NCI-H748 (cell line): Measurements from ENCODE around the gene NPPA.
"Not testable (repeated sequence)": the region's sequence is repeated elsewhere in the genome, so short reads cannot be mapped to it uniquely, and the experiment has no call there.

ENCODE experiments used
- DNase-seq: peaks from one replicate; lab custom pipeline; 2025; ENCODE audit not compliant: unreplicated experiment; lab: John Stamatoyannopoulos, UW

NPPA gene

GRCh38 chr1:11817192-11817591 lies 30.4 kb downstream of the NPPA start:
- DNase-seq = no peak

DNA sequence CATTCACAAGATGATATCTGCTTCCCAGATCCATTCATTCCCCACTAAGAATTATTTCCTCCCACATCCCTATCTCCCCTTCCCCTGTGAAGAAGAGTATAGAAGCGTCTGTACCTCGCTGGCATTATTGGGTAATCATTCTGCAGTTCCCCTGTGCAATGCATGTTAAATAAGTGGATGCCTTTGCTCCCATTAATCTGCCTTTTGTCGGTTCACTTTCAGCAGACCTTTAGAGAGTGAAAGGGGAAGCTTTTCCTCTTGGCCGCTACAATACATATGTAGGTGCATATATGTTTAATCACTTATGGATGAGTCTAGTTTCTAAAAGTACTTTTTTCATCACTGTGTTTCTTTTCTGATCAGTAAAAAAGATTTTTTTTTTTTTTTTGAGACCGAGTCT lies 34.6 kb downstream of the NPPA start:
- no peak for DNase-seq

DNA sequence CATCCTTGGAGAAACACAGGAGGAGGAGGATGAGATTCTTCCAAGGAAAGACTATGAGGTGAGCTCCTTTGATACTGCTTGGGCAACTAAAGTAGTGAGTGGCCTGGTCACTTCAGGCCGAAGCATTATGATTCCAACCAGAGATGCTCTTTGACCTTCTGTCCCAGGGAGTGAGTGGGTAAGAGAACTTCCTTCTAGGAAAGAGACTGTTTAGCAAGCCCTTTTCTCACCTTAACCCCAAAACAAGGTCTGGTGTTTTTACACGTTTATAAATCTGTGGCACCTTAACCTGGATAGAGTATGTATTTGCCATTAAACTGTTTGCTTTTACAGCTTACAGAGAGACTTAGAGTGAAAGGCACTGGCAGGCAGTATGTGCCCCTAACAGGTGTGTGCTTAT lies 40.5 kb downstream of the NPPA start:
- no peak for DNase-seq

DNA sequence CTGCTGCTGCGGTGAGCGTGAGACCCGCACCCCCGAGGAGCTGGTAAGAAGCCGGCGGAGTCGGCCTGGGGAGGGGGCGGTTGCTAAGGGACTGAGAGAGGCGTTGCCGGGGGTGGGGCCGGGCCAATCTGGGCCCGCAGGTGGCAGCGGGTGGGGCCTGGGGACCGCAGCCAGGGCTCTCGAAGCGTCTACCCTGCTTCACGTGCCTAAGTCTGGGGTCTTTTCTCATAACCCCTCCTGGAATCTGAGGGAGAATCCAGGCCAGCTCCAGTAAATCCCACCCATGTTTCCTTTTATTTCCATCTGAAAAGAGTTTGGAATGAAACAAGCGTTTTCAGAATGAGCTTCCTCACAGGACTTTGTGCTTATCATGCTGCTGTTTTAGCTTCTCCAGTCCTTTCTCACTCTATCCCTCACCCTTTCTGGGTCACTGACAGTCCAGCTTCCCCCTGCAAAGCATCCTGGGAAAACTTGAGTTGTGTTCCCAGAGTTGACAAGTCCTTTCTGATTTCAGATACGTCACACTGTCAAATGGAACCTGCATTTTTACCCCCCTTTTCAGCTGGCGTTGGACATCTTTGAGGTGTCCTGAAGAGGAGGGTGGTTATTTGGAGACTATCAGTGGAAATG lies 41.2 kb downstream of the NPPA start:
- DNase-seq = peak; percentile 32

- peak; percentile 98 for DNase-seq
Observed at GRCh38 chr1:11805422-11806306, 41.9 kb downstream of the NPPA start, which contains the start of the genes CLCN6 and MTHFR. CLCN6 (plus strand) TSS chr1:11806191; CDS start chr1:11806263, 72 bp downstream. MTHFR (minus strand) TSS chr1:11805964; CDS start chr1:11803116, 2,848 bp downstream.

DNA sequence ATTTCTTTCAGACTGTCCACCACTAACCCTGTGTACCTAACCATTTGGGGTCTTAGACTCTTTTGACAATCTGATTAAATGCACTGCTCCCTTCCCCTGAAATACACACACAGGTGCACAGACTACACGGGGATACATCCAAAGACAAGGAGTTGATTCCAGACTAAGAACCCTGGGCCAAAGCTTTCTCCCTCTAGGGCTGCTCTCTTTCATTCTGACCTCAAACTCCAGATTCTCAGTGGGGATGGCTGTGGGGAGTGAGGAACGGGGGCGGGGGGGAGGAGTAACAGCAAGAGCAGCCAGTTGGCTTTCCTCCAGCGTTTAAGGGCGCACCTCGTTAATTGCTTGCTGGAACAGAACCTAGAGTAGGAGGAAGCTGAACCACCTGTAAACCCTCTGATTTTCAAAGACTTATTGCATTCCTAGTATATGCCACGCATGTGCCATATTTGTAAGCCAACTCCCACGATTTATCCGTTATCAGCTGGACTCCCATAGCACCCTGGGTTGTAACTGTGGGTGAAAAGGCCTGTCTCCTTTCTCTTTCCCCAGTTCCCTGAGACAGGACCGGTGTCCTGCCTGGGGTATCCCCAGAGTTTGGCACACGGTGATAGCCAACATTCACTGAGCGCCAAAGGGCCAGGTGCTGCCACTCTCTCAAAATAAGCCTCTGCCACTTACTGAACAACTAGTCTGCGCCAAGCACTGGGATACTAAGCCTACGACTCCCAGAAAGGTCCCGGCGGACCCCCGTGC lies 42.7 kb downstream of the NPPA start:
- DNase-seq = peak; percentile 65

DNA sequence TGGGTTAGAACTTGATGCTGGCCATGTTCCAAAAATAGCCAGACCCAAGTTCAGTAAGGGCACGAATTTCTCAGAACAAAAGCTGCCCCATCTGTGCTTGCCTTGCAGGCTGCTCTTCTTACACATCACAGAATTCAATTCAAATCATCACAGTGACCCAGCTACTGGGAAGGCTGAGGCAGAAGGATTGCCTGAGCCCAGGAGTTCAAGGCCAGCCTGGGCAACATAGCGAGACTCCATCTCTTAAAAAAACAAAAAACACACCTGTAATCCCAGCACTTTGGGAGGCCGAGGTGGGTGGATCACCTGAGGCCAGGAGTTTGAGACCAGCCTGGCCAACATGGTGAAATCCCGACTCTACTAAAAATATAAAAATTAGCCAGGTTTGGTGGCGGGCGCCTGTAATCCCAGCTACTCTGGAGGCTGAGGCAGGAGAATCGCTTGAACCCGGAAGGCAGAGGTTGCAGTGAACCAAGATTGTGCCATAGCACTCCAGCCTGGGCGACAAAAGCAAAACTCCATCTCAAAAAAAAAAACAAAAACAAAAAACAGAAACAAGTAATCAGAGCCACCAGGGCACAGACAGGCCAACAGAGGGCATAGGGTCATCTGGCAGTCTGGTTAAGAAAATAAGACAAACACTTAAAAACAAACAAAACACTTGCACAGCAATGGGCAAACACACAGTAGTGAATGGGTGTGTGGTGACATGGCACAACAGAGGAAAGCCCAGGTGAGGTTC lies 43.5 kb downstream of the NPPA start:
- DNase-seq = not testable (repeated sequence)

DNA sequence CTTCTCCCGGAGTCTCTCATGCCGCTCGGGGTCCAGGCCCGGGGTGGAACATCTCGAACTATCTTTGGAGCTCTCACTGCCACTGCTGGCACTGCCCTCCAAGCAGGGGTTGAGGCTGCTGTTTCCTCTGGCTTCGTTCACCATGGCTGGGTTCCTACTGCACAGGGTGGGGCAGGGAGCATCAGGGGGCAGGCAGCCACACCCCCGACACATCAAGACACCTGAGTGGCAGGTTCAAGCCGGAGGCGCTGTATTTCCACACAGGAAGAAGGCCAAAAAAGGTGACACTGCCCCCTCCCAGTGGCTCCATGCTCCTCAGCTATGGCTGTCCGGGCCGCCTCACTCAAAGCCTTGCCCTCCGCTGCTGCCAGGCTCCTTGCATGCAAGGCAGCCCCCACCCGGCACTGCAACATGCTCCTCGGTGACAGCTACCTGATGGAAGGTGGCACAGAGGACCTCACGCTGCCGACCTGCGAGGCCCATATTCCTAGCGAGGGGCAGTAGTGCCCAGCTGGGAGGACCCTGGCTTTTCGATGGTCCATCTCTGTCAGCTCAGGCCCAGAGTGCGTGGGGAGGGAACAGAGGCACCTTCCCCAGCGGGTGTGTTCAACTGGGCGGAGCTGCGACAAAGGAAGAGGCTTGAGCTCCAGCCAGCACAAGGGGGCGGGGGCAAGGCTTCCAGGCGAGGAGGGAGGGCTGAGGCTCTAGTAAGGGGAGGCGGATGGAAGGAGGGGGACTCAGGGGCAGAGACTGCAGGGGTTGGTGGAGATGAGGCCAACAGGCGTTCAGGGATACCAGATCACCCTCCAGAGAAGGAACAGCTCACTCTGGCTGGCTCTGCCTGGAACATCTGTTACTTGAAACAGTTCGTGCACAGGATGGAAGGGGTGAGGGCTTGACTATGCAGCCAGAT lies 44.4 kb downstream of the NPPA start:
- DNase-seq = peak; percentile 55

GRCh38 chr1:11802616-11802972 lies 45.0 kb downstream of the NPPA start:
- DNase-seq = no peak

GRCh38 chr1:11800756-11801433 lies 46.7 kb downstream of the NPPA start:
- no peak for DNase-seq

DNA sequence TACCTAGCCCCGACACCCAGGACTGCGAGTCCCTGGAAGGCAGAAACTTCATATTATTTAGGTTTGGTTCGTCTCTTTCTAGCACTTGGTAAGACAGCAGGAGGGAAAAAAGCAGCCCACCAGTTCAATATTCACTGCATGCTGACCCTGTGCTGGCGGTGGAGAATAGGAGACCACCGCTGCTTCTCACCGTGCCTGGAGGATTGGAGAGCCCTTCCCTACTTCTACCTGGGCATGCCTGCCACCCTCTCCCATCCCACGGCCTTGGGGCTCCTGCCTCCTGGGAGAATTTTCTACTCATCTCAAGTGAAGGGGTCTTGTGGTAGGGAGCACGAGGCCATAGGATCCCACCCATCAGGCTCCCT lies 47.2 kb downstream of the NPPA start:
- DNase-seq = no peak

DNA sequence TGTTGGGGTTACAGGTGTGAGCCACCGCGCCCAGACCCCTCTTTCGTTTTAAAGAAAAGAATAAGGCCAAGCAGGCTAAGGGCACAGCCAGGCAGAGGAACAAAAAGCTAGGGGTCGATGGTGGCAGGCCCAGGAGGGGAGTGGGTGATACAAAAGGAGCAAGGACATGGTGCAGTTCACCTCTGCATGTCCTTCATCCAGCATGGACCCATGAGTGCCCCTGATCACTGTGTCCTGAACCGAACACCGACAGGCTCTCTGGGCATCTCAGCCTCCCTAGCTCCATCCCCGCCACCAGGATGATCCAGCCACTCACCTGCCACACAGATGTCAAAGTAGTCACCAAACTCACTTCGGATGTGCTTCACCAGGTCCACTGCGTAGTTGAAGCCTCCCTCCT lies 47.7 kb downstream of the NPPA start:
- DNase-seq = no peak

- DNase-seq = no peak
Observed at GRCh38 chr1:11799099-11799498, 48.5 kb downstream of the NPPA start.

- DNase-seq = no peak
Observed at GRCh38 chr1:11797525-11798216, 49.9 kb downstream of the NPPA start.

GRCh38 chr1:11796036-11796828 lies 51.4 kb downstream of the NPPA start:
- no peak for DNase-seq
